ENCODE results near the gene PKIG. TPM values are rescaled to one million over a fixed set of nuclear protein-coding genes. Genes with fewer than 3 reads are reported as not detected.

The PKIG gene
- total RNA-seq, 4 donors from 2014 or later, result 78.2 to 108 (median 91.5) TPM

GRCh38 chr20:44642203-44643153 is 60.1 kb downstream of the PKIG start:
- no peaks in the 10 kb centered on the region for H3K9me3 ChIP-seq
- H3K4me3 ChIP-seq, result peak overlapping the region in 2 of 4 donors; percentile 4 to 10
- peaks cover 0 to 41% (median 25%) of the 10 kb centered on the region in 4 donors for H3K4me1 ChIP-seq
- DNase-seq (ENCODE audit: low spot score in 2 of 2), result peak in 1 of 2 donors; percentile 61
- 20 to 21% methylated on average over 14 to 17 of the region's 17 CpGs for WGBS, 2 donors
- TF ChIP-seq POLR2A (IDR thresholded peaks at IDR 0.05), result no peak
- H3K36me3 ChIP-seq, result no peaks in the 10 kb centered on the region
- H3K27ac ChIP-seq, result peak overlapping the region in 3 of 4 donors; percentile 65 to 74 (median 73)
- no peaks in the 10 kb centered on the region for H3K27me3 ChIP-seq

GRCh38 chr20:44643154-44643519 is 60.8 kb downstream of the PKIG start:
- Histone ChIP-seq H3K4me3 (no peak overlapping the region), H3K27ac (peak overlapping the region in 3 of 4 donors; percentile 53 to 74 (median 65)), H3K27me3 (no peaks in the 10 kb centered on the region), H3K36me3 (no peaks in the 10 kb centered on the region), H3K9me3 (no peaks in the 10 kb centered on the region), H3K4me1 (peaks cover 0 to 41% (median 25%) of the 10 kb centered on the region in 4 donors)
- 52 to 65% methylated on average over 1 of the region's 1 CpG for WGBS, 2 donors
- no peak for DNase-seq (ENCODE audit: low spot score in 2 of 2)
- no peak for TF ChIP-seq CTCF (IDR thresholded peaks at IDR 0.05)
- TF ChIP-seq POLR2A (IDR thresholded peaks at IDR 0.05), result no peak
- TF ChIP-seq EP300 (IDR thresholded peaks at IDR 0.05), result no peak

- peak in 1 of 2 donors; percentile 42 for DNase-seq (ENCODE audit: low spot score in 2 of 2)
- TF ChIP-seq EP300 (IDR thresholded peaks at IDR 0.05), result peak in 1 of 2 donors; percentile 27
- no peak for TF ChIP-seq CTCF (IDR thresholded peaks at IDR 0.05)
- H3K4me1 ChIP-seq, result peaks cover 0 to 41% (median 25%) of the 10 kb centered on the region in 4 donors
- H3K27ac ChIP-seq, result peak overlapping the region in 3 of 4 donors; percentile 53 to 74 (median 65)
- no peaks in the 10 kb centered on the region for H3K9me3 ChIP-seq
- no peaks in the 10 kb centered on the region for H3K27me3 ChIP-seq
- 40 to 47% methylated on average over 14 to 16 of the region's 16 CpGs for WGBS, 2 donors
- no peak overlapping the region for H3K4me3 ChIP-seq
- no peaks in the 10 kb centered on the region for H3K36me3 ChIP-seq
These were observed 61.3 kb downstream of the PKIG start for GRCh38 chr20:44643596-44644229.

- Histone ChIP-seq H3K27me3 (no peaks in the 10 kb centered on the region), H3K27ac (peak overlapping the region in 3 of 4 donors; percentile 53 to 74 (median 65)), H3K36me3 (no peaks in the 10 kb centered on the region), H3K4me3 (no peak overlapping the region), H3K9me3 (no peaks in the 10 kb centered on the region), H3K4me1 (peaks cover 0 to 41% (median 25%) of the 10 kb centered on the region in 4 donors)
- DNase-seq (ENCODE audit: low spot score in 2 of 2), result no peak
- no peak for TF ChIP-seq CTCF (IDR thresholded peaks at IDR 0.05)
- TF ChIP-seq EP300 (IDR thresholded peaks at IDR 0.05), result no peak
- no peak for TF ChIP-seq POLR2A (IDR thresholded peaks at IDR 0.05)
- 78 to 86% methylated on average over 8 of the region's 8 CpGs for WGBS, 2 donors
These were observed 61.8 kb downstream of the PKIG start for GRCh38 chr20:44644230-44644617.

- H3K4me3 ChIP-seq, result no peak overlapping the region
- TF ChIP-seq EP300 (IDR thresholded peaks at IDR 0.05), result no peak
- no peak for TF ChIP-seq CTCF (IDR thresholded peaks at IDR 0.05)
- TF ChIP-seq POLR2A (IDR thresholded peaks at IDR 0.05), result no peak
- H3K36me3 ChIP-seq, result no peaks in the 10 kb centered on the region
- no peaks in the 10 kb centered on the region for H3K27me3 ChIP-seq
- H3K9me3 ChIP-seq, result no peaks in the 10 kb centered on the region
- 85 to 86% methylated on average over 7 of the region's 7 CpGs for WGBS, 2 donors
- H3K27ac ChIP-seq, result peak overlapping the region in 3 of 4 donors; percentile 53 to 74 (median 65)
- peaks cover 0 to 41% (median 25%) of the 10 kb centered on the region in 4 donors for H3K4me1 ChIP-seq
- no peak for DNase-seq (ENCODE audit: low spot score in 2 of 2)
These were observed 62.3 kb downstream of the PKIG start for GRCh38 chr20:44644667-44645131.
